Daoy (cell line): ENCODE measurements around the gene SOD1. TPM values are rescaled to one million over a fixed set of nuclear protein-coding genes. Genes with fewer than 3 reads are reported as not detected.

Experiments
- DNase-seq: peaks from one replicate; pipeline ENCODE4 v3.0.0-alpha.2; 2015; ENCODE audit warnings: low read depth
- total RNA-seq: library from RNA; depleted of rRNA; stranded (reverse); fragments of >200 nt; shearing (Covaris generic); gene quantifications from 2 replicates; pipeline ENCODE4 v1.2.3, GENCODE V29; 2014

The SOD1 gene
- total RNA-seq, 1 experiment from 2014 or later, result 481 TPM

- DNase-seq, result no peak
Observed at GRCh38 chr21:31682620-31683019, 23.1 kb downstream of the SOD1 start.

- no peak for DNase-seq
Observed at GRCh38 chr21:31683029-31683428, 23.5 kb downstream of the SOD1 start.

- DNase-seq, result no peak
Observed at GRCh38 chr21:31684918-31685317, 25.4 kb downstream of the SOD1 start.

DNA sequence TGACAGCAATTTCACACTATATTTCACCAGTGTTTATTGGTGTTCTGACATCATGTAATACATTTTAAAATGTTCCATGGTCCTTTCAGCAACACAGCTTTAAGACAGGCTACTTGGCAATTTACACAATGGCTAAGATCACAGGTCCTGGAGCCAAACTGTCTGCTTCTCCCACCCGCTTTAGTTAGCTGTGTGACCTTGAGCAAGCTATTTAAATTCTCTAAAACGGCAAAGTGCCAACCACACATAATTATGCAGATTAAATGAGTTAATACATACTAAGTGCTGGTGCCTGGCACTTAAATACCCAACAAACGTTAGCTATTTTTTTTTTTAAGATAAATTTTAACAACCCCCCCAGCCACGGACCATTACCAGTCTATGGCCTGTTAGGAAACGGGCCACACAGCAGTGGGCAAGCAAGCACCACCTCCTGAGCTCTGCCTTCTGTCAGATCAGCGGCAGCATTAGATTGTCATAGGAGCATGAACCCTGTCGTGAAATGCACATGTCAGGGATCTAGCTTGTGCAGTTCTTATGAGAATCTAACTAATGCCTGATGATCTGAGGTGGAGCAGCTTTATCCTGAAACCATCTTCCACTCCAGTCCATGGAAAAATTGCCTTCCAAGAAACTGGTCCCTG lies 26.9 kb downstream of the SOD1 start:
- DNase-seq, result no peak

- no peak for DNase-seq
Observed at GRCh38 chr21:31687108-31687507, 27.6 kb downstream of the SOD1 start.

- no peak for DNase-seq
Observed at GRCh38 chr21:31688603-31689368, 29.3 kb downstream of the SOD1 start.

DNA sequence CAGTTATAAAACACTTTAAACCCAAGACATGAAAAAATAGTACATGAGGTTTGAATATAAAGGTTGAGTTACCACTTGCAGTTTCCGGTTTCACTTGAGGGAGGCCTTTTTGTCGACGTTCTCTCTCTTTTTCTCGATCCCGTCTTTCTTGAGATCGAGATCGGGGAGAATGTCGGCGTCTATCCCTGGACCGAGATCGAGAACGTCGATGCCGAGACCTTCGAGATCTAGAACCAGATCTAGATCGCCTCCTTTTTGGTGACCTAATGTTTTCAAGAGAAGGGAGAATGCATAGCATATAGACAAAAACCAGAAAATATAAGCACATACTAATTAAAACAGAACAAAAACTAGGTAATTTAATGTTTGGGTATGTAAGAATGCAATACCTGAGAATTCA lies 33.7 kb downstream of the SOD1 start:
- DNase-seq, result no peak

DNA sequence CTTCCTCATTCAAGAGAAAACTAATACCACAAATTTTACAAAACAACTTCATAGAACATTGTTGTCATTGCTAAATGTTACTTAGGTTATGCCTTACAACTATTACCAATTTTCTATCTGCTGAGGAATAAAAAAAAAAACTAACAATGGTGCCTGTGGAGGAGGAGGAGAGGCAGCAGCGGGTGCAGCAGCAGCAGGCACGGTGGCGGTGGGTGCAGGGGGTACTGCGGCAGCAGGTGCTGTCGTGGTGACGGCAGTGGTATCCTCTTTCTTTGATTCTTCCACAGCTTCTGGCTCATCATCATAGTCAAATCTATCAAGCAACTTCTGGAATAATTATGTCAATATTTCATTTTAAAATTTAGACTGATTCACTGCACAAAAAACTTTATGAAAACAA lies 36.9 kb downstream of the SOD1 start:
- no peak for DNase-seq

GRCh38 chr21:31698461-31698860 lies 39.0 kb downstream of the SOD1 start:
- DNase-seq, result no peak

DNA sequence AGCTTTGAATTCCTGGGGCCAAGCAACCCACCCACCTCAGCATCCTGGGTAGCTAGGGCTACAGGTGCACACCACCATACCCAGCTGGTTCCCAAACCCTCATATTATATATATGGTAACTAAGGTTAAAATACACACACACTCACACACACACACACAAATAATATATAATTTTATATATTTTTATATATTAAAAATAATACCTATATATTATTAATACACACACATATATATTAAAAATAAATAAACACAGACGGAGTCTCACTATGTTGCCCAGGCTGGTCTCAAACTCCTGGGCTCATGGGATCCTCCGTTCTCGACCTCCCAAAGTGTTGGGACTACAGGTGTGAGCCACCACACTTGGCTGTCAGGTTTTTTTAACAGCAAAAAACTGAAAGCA lies 40.5 kb downstream of the SOD1 start:
- no peak for DNase-seq

GRCh38 chr21:31706562-31706961 lies 47.1 kb downstream of the SOD1 start:
- DNase-seq, result no peak

DNA sequence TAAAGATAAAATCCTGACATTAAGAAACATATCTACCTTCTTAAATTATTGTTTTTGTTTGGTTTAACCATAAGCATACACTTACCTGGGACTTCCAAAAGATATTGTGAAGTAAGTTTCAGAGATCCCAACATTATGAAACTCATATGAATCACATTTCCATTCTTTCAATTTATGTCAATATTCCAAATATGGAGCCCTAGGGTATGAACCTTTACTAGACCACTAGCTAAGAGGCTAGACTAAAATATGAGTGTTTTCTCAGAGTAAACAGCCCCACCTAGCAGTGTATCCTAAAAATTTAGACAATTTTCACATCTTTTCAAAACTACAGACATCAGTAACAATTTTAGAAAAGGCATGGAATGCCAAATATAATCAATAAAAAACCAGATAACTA lies 48.0 kb downstream of the SOD1 start:
- no peak for DNase-seq

GRCh38 chr21:31708541-31708940 lies 49.0 kb downstream of the SOD1 start:
- DNase-seq, result no peak

GRCh38 chr21:31710586-31710985 lies 51.1 kb downstream of the SOD1 start:
- no peak for DNase-seq

GRCh38 chr21:31711326-31711725 lies 51.8 kb downstream of the SOD1 start:
- DNase-seq, result no peak

GRCh38 chr21:31711745-31712285 lies 52.3 kb downstream of the SOD1 start:
- no peak for DNase-seq

- no peak for DNase-seq
Observed at GRCh38 chr21:31713115-31713514, 53.6 kb downstream of the SOD1 start.

GRCh38 chr21:31713973-31714740 lies 54.7 kb downstream of the SOD1 start:
- DNase-seq, result no peak

GRCh38 chr21:31714741-31715365 lies 55.4 kb downstream of the SOD1 start:
- no peak for DNase-seq

DNA sequence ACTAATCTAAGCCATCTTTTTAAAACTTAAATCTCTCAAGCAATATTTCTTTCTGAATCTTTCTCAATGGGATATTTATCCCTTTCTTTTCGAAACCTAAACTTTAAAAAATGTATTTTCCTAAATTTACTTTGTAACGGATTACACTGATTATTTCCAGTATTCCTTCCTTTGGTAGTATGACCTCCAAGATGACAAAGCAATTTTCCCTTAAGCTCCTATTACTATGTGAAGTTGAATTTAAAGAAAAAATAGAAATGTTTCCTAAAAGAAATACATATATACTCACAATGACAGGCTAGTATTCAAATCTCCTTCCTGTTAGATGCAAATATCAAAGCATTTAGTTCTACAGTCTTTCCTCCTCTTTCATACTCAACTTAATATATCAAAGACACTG lies 56.6 kb downstream of the SOD1 start:
- DNase-seq, result no peak
